MM.1S (cell line): Measurements from ENCODE around the gene CASS4.

Source experiments
- DNase-seq: peaks from one replicate; pipeline ENCODE4 v3.0.0-alpha.2; 2015
- H2AFZ ChIP-seq: fragments of 300-600 bp; sonication (generic); 2 replicates; pipeline ENCODE4 v1.6.0; 2016; ENCODE audit warnings: antibody characterized with exemption, low read length
- H3F3A ChIP-seq: fragments of 300-600 bp; sonication (generic); 2 replicates; pipeline ENCODE4 v1.6.1; 2016; ENCODE audit warnings: mild to moderate bottlenecking, antibody characterized with exemption, low read length, moderate library complexity, mixed read lengths; ENCODE audit not compliant: insufficient read depth
- H3K27ac ChIP-seq: fragments of 300-600 bp; sonication (generic); 2 replicates; pipeline ENCODE4 v1.5.1; 2016; ENCODE audit warnings: mild to moderate bottlenecking, low read length
- H3K27me3 ChIP-seq: fragments of 300-600 bp; sonication (generic); replicated peaks from 2 replicates; pipeline ENCODE4 v1.6.0; 2016; ENCODE audit warnings: low read length; ENCODE audit not compliant: insufficient read depth
- H3K36me3 ChIP-seq: fragments of 300-600 bp; sonication (generic); replicated peaks from 2 replicates; pipeline ENCODE4 v1.6.1; 2016; ENCODE audit warnings: mild to moderate bottlenecking, low read length, mixed read lengths; ENCODE audit not compliant: insufficient read depth
- H3K4me1 ChIP-seq: fragments of 300-600 bp; sonication (generic); 2 replicates; pipeline ENCODE4 v1.6.1; 2016; ENCODE audit warnings: low read length, mixed read lengths
- H3K4me2 ChIP-seq: fragments of 300-600 bp; sonication (generic); 2 replicates; pipeline ENCODE4 v1.6.0; 2016; ENCODE audit warnings: low read depth, low read length
- H3K4me3 ChIP-seq: fragments of 300-600 bp; sonication (generic); 2 replicates; pipeline ENCODE4 v1.5.1; 2016; ENCODE audit warnings: low read length, mixed read lengths
- H3K79me2 ChIP-seq: fragments of 300-600 bp; sonication (generic); 2 replicates; pipeline ENCODE4 v1.6.1; 2016; ENCODE audit warnings: mixed run types, low read length, mixed read lengths
- H3K9ac ChIP-seq: fragments of 300-600 bp; sonication (generic); 2 replicates; pipeline ENCODE4 v1.6.1; 2016; ENCODE audit warnings: low read length, mixed read lengths
- H3K9me2 ChIP-seq: fragments of 300-600 bp; sonication (generic); replicated peaks from 2 replicates; pipeline ENCODE4 v1.6.1; 2016; ENCODE audit warnings: mild to moderate bottlenecking, low read length, mixed read lengths; ENCODE audit not compliant: insufficient read depth
- H3K9me3 ChIP-seq: fragments of 300-600 bp; sonication (generic); replicated peaks from 2 replicates; pipeline ENCODE4 v1.6.1; 2016; ENCODE audit warnings: mild to moderate bottlenecking, low read length, mixed read lengths; ENCODE audit not compliant: insufficient read depth
- H4K20me1 ChIP-seq: fragments of 300-600 bp; sonication (generic); 2 replicates; pipeline ENCODE4 v1.6.1; 2016; ENCODE audit warnings: mild to moderate bottlenecking, low read length, moderate library complexity, mixed read lengths; ENCODE audit not compliant: insufficient read depth
- CTCF ChIP-seq: fragments of 300-600 bp; sonication (generic); IDR thresholded peaks from 2 replicates; pipeline ENCODE4 v1.5.1; 2016; ENCODE audit warnings: antibody characterized with exemption, low read length, mixed read lengths
- EZH2 ChIP-seq: fragments of 300-600 bp; sonication (generic); optimal IDR thresholded peaks from 2 replicates; pipeline ENCODE3; 2017; ENCODE audit warnings: low read depth, mild to moderate bottlenecking, antibody characterized with exemption, low read length, mixed read lengths
- EZH2phosphoT487 ChIP-seq: fragments of 300-600 bp; sonication (generic); IDR thresholded peaks from 2 replicates; pipeline ENCODE4 v1.6.1; 2018; ENCODE audit warnings: antibody characterized with exemption, low read length

Gene CASS4

GRCh38 chr20:56506103-56506502, 94.0 kb downstream of the CASS4 start:
- peaks cover 7% of the 10 kb centered on the region for H3K79me2 ChIP-seq
- TF ChIP-seq EZH2 (no peak), EZH2phosphoT487 (no peak), CTCF (no peak)
- no peaks in the 10 kb centered on the region for H3K4me1 ChIP-seq
- no peak overlapping the region for H3K4me2 ChIP-seq
- H3K27ac ChIP-seq, result no peak overlapping the region
- H3K9me3 ChIP-seq, result no peaks in the 10 kb centered on the region
- H4K20me1 ChIP-seq, result no peaks in the 10 kb centered on the region
- DNase-seq, result no peak
- H3K9ac ChIP-seq, result no peak overlapping the region
- H3K27me3 ChIP-seq, result no peaks in the 10 kb centered on the region
- no peak overlapping the region for H3K4me3 ChIP-seq
- H3K36me3 ChIP-seq, result no peaks in the 10 kb centered on the region
- no peaks in the 10 kb centered on the region for H3F3A ChIP-seq
- no peak overlapping the region for H2AFZ ChIP-seq
- no peaks in the 10 kb centered on the region for H3K9me2 ChIP-seq
